Omental fat pad (tissue), 4 donors: ENCODE data around the gene ARHGAP33. TPM values are rescaled to one million over a fixed set of nuclear protein-coding genes. Genes with fewer than 3 reads are reported as not detected.

Experiments
- ATAC-seq: fragments of 150-250 bp; one replicate; pipeline ENCODE4 v1.9.1; 2016; ENCODE audit warnings: mild to moderate bottlenecking, moderate library complexity; ENCODE audit not compliant: low FRiP score
- DNase-seq: peaks from one replicate; pipeline ENCODE4 v3.0.0-alpha.2; 2019; ENCODE audit warnings: low spot score
- CTCF ChIP-seq, 3 donors: fragments of 450-650 bp; IDR thresholded peaks; one replicate each; pipeline ENCODE4 v1.5.1; 2016 to 2017; ENCODE audit warnings: antibody characterized with exemption in 3 of 3, mild to moderate bottlenecking in 3 of 3, moderate library complexity in 2 of 3
- total RNA-seq, 4 donors: library from RNA; depleted of rRNA; stranded (reverse); fragments of >200 nt; gene quantifications; one replicate each; pipeline ENCODE4 v1.1.0, GENCODE V29; 2016

Gene ARHGAP33
- total RNA-seq = 1 to 10 TPM in 3 of 4 donors, under 1 TPM in 1; 0.84 to 9.1 (median 2.5) TPM

- DNase-seq (peak; percentile 98), ATAC-seq (peak; percentile 98)
- TF ChIP-seq CTCF (IDR thresholded peaks at IDR 0.05) = no peak
These were observed at the start of gene ARHGAP33 for GRCh38 chr19:35775298-35776101. TSS of gene ARHGAP33 (plus strand) at chr19:35775564. CDS start at chr19:35775659, 95 bp downstream.

GRCh38 chr19:35727053-35727955 lies 48.1 kb upstream of the ARHGAP33 start:
- DNase-seq = no peak
- TF ChIP-seq CTCF (IDR thresholded peaks at IDR 0.05) = no peak
- ATAC-seq = no peak

GRCh38 chr19:35727956-35728706 lies 47.2 kb upstream of the ARHGAP33 start:
- ATAC-seq (no peak), DNase-seq (no peak)
- TF ChIP-seq CTCF (IDR thresholded peaks at IDR 0.05) = no peak

- DNase-seq (no peak), ATAC-seq (no peak)
- TF ChIP-seq CTCF (IDR thresholded peaks at IDR 0.05) = no peak
These were observed 46.3 kb upstream of the ARHGAP33 start for GRCh38 chr19:35729021-35729420.

- DNase-seq (no peak), ATAC-seq (no peak)
- no peak for TF ChIP-seq CTCF (IDR thresholded peaks at IDR 0.05)
These were observed 45.6 kb upstream of the ARHGAP33 start for GRCh38 chr19:35729763-35730162.

- no peak for TF ChIP-seq CTCF (IDR thresholded peaks at IDR 0.05)
- ATAC-seq (no peak), DNase-seq (no peak)
These were observed 45.0 kb upstream of the ARHGAP33 start for GRCh38 chr19:35730326-35730725.
